Measurements from ENCODE around the gene DIPK1A.
A peak's percentile ranks its signal among the peaks of the same experiment; 100 is the strongest.

The DIPK1A gene

DNA sequence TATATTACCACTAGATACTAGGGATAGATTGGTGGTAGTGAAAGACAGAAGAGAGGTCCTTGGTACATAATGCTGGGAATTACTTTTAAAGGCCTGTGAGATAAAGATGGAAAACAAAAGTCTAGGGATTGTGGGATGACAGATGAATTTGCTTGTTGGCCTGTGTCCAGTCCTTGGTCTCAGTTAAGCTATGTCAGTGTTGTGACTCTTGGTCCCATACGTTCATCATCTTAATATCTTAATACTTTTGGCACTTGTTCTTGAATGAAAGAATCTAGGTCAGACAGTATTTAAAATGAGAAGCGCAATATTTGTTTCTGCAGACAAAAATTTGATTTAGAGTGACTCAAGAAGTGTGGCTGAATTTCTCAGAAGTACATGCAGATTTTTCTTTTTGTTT is 121.8 kb downstream of the DIPK1A start:
- no peak for DNase-seq (ENCODE audit: low read depth)

DNA sequence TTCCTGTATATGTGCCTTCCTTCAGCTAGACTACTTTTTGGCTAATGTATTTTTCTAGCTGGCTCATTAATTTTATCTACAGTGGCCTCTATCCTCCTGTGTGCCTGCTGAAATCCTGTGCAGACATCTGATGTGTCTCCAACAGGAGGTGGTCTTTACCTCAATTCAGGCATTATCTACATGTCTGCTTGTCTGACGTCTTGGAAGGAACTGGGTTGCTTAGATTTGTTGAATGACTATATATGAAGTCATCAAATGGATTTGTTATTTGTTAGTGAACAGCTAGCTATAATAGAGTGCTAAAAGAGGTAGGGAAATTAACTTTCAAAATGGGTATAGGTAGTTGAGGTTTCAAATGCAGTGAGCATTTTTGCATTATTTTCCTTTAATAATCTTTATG is 122.7 kb downstream of the DIPK1A start:
- no peak for DNase-seq (ENCODE audit: low read depth)

GRCh38 chr1:92837062-92837461 is 124.2 kb downstream of the DIPK1A start:
- no peak for DNase-seq (ENCODE audit: low read depth)

GRCh38 chr1:92834617-92835016 is 126.6 kb downstream of the DIPK1A start:
- DNase-seq (ENCODE audit: low read depth) = no peak

DNA sequence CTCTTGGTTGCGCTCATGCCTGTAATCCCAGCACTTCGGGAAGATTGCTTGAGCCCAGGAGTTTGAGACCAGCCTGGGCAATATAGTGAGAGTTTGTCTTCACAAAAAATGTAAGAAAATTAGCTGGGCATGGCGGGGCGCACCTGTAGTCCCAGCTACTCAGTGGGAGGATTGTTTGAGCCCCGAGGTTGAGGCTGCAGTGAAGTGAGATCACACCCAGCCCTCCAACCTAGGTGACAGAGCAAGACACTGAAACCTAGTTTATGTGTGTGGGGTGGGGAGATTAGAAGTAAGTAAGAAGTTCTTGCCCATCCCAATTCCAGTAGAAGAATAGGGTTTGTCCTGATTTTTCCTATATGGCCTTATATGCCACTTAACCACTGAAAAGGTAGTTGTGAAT is 127.4 kb downstream of the DIPK1A start:
- no peak for DNase-seq (ENCODE audit: low read depth)

DNA sequence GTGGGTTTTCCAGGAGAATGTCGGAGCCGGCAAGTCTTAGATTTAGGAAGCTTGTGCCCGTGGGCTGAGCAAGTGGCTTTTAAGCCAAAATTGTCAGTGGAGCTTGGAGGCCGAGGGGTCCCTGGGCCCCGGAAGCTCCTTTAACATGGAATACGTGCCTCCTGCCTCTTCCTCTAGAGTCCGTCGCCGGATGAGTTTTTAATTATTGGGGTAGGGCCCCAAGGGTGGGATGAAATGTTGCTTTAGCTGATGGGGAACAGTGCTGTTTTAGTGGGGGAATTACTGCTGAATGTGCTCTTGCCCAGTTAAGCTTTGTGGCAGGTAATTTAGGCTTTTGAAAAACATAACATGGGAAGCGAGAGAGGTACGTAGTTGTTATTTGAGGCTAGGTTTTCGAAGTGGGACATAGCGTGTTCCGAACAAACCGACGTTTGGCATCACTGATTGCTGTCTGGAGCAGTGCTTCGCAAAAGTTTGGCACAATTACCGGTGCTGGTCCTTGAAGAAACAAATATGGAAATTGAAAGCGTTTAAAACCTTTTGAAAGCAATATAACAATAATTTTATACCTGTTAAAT is 128.6 kb downstream of the DIPK1A start:
- DNase-seq (ENCODE audit: low read depth) = no peak

DNA sequence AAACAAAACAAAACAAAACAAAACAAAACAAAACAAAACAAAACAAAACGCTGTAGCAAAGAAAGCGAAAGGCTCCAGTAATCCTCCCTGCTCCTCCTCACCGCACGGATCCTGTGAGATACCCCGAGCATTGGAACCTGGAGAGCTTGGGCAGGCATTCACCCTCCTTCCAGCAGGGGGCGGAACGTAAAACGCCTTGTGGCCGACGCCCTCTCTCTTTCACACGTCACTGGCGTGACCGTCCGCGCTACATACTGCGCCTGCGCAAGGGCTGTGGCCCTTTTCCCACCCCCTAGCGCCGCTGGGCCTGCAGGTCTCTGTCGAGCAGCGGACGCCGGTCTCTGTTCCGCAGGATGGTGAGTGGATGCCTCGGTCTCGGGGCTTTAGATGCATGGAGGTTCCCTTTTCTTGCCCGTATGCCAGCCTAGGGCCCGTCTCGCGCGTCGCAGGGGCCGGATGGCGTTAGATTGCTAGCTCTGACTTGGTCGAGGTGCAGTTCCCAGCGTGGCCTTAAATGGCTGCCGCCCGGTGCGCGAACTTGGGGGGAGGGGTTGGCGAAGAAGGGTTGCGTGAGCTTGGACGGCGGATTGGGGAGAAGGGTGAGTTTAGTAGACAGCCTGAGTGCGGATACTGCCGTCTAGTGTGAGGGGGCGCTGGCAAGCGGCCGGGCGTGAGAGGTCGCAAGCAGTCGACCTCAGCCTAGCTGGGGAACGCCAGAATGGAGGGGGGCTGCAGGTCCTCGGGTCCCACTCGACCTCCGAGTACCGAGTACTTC is 129.3 kb downstream of the DIPK1A start, which contains the start of gene RPL5:
Gene RPL5, plus strand, starts transcription at position 279 of the 775 bp plus-strand sequence. Its CDS starts 75 bp downstream, at position 354.
- peak; percentile 97 for DNase-seq (ENCODE audit: low read depth)

DNA sequence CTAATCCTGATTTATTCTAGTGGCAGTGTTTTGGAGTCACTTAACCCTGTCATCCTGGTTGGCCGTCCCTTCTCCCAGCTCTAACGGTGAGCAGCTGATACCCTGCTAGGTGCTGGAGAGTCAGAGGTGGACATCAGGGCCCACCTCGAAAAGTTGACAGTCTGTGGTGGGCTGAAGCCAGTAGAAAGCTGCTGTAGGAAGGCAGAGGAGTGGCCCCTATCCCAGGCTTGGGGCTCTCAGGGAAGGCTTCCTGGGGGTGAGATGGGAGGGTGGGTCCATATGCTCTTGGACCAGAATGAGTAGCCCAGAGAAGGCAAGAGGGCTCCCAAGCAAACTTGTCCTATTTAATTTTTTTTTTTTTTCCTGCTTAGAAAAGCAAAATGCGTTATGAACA is 129.9 kb downstream of the DIPK1A start:
- no peak for DNase-seq (ENCODE audit: low read depth)

DNA sequence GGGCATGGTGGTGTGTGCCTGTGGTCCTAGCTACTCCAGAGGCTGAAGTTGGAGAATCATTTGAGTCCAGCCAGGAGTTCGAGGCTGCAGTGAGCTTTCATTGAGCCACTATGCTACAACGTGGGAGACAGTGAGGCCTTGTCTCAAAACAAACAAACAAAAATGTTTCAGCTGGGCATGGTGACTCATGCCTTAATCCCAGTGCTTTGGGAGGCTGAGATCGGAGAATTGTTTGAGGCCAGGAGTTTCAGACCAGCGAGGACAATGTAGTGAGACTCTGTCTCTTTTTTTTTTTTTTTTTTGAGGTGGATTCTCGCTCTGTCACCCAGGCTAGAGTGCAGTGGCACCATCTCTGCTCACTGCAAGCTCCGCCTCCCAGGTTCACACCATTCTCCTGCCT is 134.5 kb downstream of the DIPK1A start:
- peak; percentile 8 for DNase-seq (ENCODE audit: low read depth)

- peak; percentile 26 for DNase-seq (ENCODE audit: low read depth)
Measured at GRCh38 chr1:92822879-92823278, 138.4 kb downstream of the DIPK1A start.

GRCh38 chr1:92820551-92820950 is 140.7 kb downstream of the DIPK1A start:
- DNase-seq (ENCODE audit: low read depth) = no peak

DNA sequence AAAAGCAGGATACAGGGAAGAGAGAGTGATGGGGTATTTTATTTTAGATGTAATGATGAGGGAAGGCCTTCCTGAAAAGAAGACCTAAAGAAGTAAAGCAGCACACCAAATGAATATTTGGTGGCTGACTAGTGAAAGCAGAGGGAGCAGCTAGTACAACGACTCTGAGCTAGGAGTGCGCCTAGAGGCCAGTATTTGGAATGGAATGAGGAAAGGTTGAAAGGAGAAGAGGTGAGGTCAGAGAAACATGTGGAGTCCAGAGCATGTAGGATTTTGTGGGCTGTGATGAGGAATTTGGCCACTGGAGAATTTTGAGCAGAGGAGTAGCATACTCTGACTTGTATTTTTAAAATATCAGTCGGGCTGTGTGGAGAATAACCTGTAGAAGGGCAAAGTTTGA is 141.2 kb downstream of the DIPK1A start:
- no peak for DNase-seq (ENCODE audit: low read depth)

DNA sequence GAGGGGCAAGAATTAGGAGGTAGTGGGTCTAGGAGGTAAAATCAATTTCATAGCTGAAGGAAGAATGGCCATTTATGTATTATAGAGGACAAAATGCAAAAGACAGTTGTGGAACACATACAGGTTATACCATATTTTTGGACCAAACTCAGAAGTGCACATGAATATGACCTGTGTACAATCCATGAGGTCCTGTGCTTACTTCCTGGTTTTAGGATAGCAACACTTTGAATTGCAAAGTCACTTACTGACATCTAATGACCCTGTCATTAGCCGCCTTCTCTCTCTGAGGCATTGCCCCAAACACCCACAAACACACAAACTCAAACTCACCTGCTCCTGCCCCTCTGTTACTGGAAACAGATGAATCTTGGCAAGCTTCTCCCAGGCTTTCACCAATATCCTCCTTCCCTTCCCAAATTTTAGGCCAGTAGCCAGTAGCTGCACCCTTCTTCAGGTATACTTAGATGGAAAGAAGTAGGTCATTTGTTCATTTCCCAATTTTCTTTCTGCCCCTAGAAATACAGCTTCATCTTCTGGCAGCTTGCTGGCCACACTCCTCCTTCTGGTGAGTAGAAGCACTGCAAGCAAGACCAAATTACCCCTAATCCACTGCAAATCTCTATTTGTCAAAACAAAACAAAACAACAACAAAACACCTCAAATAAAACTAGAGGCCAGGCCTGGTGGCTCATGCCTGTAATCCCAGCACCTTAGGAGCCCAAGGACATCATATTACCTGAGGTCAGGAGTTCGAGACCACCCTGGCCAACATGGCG is 143.1 kb downstream of the DIPK1A start:
- DNase-seq (ENCODE audit: low read depth) = peak; percentile 55

GRCh38 chr1:92817137-92817697 is 144.0 kb downstream of the DIPK1A start:
- no peak for DNase-seq (ENCODE audit: low read depth)

- no peak for DNase-seq (ENCODE audit: low read depth)
Measured at GRCh38 chr1:92816732-92817131, 144.5 kb downstream of the DIPK1A start.

DNA sequence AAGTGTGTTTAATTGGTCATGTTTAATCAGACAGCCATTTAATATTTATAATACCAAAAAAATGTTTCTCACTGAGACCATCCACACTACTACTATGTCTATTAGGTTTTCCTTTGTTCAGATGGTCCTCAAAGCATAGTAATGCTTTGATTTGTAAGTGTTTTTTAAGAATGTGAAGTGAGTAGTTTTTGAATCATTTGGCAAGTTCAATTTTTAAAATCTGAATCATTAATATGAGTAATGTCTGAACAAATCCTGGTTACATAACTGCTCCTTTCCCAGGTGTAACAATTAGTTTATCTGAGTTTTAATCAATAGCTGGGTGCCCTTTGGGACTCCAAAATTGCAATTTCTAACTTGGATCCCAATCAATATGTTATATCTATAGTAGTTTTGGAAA is 152.9 kb downstream of the DIPK1A start:
- no peak for DNase-seq (ENCODE audit: low read depth)

DNA sequence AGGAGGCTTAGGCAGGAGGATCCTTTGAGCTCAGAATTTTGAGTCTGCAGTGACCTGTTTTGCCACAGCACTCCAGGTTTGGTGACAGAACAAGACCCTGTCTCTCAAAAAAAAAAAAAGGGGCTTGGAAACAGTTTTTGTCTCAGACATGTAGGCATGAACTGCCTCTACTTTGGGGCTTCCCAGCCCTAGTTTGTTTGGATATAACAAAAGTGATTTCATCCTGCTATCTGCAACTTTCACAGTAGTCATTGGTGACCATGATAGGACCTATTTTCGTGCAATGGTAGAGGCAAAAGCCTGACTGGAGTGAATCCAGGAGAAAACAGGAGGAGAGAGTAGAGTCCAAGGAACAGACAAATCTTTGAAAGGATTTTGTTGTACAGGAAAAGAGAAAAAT is 156.0 kb downstream of the DIPK1A start:
- DNase-seq (ENCODE audit: low read depth) = no peak

GRCh38 chr1:92804721-92805201 is 156.5 kb downstream of the DIPK1A start:
- peak; percentile 70 for DNase-seq (ENCODE audit: low read depth)

DNA sequence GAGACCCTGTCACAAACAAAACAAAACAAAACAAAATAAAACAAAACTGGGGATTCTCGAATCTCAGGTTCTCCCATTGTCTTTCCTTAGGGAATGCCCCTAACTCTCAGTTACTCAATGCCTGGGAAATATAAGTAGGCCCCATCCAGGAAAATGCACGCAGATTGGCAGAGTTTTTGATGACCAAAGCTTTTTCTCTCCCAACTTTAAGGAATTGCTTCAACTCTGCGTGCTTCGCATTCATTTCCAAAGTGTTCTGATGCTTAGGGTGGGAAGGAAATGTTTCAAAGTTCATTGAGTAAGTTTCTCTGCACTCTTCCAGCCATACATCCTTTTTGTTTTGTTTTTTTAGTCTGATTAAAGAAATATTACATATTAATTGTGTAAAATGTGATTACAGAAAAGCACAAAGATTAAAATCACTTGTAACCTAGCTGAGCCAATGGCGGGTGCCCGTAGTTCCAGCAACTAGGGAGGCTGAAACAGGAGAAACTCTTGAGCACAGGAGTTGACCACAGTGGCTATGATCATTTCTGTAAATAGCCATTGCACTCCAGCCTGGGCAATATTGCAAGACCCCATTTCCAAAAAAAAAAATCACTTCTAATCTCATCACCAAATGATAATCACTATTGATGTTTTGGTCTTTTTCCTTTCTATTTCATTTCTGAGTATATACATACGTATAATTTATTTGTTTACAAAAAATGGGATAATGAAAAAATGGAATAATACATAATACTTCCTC is 157.9 kb downstream of the DIPK1A start:
- no peak for DNase-seq (ENCODE audit: low read depth)

GRCh38 chr1:92797961-92798360 is 163.3 kb downstream of the DIPK1A start:
- no peak for DNase-seq (ENCODE audit: low read depth)

DNA sequence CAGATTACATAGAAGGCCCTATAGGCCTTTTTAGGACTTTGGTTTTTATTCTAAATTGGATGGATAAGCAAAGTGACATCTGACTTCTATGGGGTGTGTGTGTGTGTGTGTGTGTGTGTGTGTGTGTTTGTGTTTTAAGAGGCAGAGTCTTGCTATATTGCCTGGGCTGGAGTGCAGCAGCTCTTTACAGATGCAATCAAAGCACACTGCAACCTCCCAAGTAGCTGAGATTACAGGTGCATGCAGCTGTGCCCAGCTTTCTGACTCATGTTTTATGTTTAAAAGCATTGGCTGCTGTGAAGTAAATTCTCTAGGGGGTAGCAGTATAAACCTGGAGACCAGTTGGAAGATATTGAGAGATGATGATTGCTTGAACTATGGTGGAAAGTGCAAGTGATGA is 164.0 kb downstream of the DIPK1A start:
- DNase-seq (ENCODE audit: low read depth) = no peak

- peak; percentile 87 for DNase-seq (ENCODE audit: low read depth)
Measured at GRCh38 chr1:92795166-92795565, 166.1 kb downstream of the DIPK1A start.

Measured in fibroblast of gingiva (primary cell).